ENCODE measurements around the gene MUC5AC.
"Not testable (repeated sequence)": the region's sequence is repeated elsewhere in the genome, so short reads cannot be mapped to it uniquely, and the experiment has no call there.

The MUC5AC gene

GRCh38 chr11:1163911-1164735 lies 6.4 kb downstream of the MUC5AC start:
- no peak for DNase-seq

GRCh38 chr11:1164779-1165255 lies 7.1 kb downstream of the MUC5AC start:
- not testable (repeated sequence) for DNase-seq

GRCh38 chr11:1165256-1166041 lies 7.7 kb downstream of the MUC5AC start:
- DNase-seq: no peak

GRCh38 chr11:1167256-1167655 lies 9.5 kb downstream of the MUC5AC start:
- no peak for DNase-seq

GRCh38 chr11:1167751-1168231 lies 10.0 kb downstream of the MUC5AC start:
- DNase-seq: no peak

GRCh38 chr11:1168256-1168655 lies 10.5 kb downstream of the MUC5AC start:
- no peak for DNase-seq

- no peak for DNase-seq
Measured at GRCh38 chr11:1168721-1169161, 11.0 kb downstream of the MUC5AC start.

- DNase-seq: no peak
Measured at GRCh38 chr11:1171223-1171984, 13.7 kb downstream of the MUC5AC start.

- DNase-seq: no peak
Measured at GRCh38 chr11:1171985-1172728, 14.4 kb downstream of the MUC5AC start.

GRCh38 chr11:1172729-1173117 lies 15.0 kb downstream of the MUC5AC start:
- DNase-seq: no peak

- not testable (repeated sequence) for DNase-seq
Measured at GRCh38 chr11:1173396-1173795, 15.6 kb downstream of the MUC5AC start.

GRCh38 chr11:1174441-1175370 lies 17.0 kb downstream of the MUC5AC start:
- DNase-seq: no peak

- no peak for DNase-seq
Measured at GRCh38 chr11:1175461-1176223, 17.9 kb downstream of the MUC5AC start.

GRCh38 chr11:1176224-1177019 lies 18.7 kb downstream of the MUC5AC start:
- DNase-seq: no peak

GRCh38 chr11:1177020-1177770 lies 19.4 kb downstream of the MUC5AC start:
- no peak for DNase-seq

GRCh38 chr11:1177771-1178090 lies 20.0 kb downstream of the MUC5AC start:
- no peak for DNase-seq

- no peak for DNase-seq
Measured at GRCh38 chr11:1178201-1178885, 20.6 kb downstream of the MUC5AC start.

GRCh38 chr11:1178906-1179305 lies 21.2 kb downstream of the MUC5AC start:
- no peak for DNase-seq

All from midbrain (tissue), 1 donor.